Measurements from ENCODE around the gene MACROD2. TPM values are rescaled to one million over a fixed set of nuclear protein-coding genes. Genes with fewer than 3 reads are reported as not detected.

The MACROD2 gene
- total RNA-seq, 1 experiment from 2014 or later: 3.7 TPM

GRCh38 chr20:15794409-15794808 is 1799.1 kb downstream of the MACROD2 start:
- no peak overlapping the region for H2AFZ ChIP-seq (ENCODE audit: low read depth, low read length, poor library complexity, severe bottlenecking)

More at GRCh38 chr20:15794409-15794808, 1799.1 kb downstream of the MACROD2 start:
- Histone ChIP-seq H3K36me3 (ENCODE audit: control insufficient read depth in 1 of 2, insufficient read depth in 2 of 2, low read length in 2 of 2) (no peaks in the 10 kb centered on the region), H3K79me2 (ENCODE audit: insufficient read depth, low read length) (no peaks in the 10 kb centered on the region), H3K4me3 (replicated peaks in 1 of 2; ENCODE audit: low read depth in 1 of 2, low read length in 2 of 2) (no peak overlapping the region), H3K27ac (ENCODE audit: low read depth, low read length) (no peak overlapping the region), H3K27me3 (ENCODE audit: insufficient read depth, low read length) (no peaks in the 10 kb centered on the region), H3K9me2 (ENCODE audit: insufficient read depth) (no peaks in the 10 kb centered on the region), H3K9me3 (ENCODE audit: control insufficient read depth in 1 of 2, insufficient read depth in 1 of 2, low read depth in 1 of 2, low read length in 2 of 2) (peaks cover 10 to 12% of the 10 kb centered on the region in 2 experiments; a peak in 3 of 4 replicates), H3K4me2 (ENCODE audit: low read length) (no peak overlapping the region), H4K20me1 (ENCODE audit: insufficient read depth) (no peaks in the 10 kb centered on the region), H3K4me1 (ENCODE audit: control insufficient read depth in 1 of 2, insufficient read depth in 2 of 2, low read length in 2 of 2) (no peaks in the 10 kb centered on the region), H3K9ac (ENCODE audit: low read length) (no peak overlapping the region)
- intact Hi-C loops (cut with micrococcal nuclease): no loop called here
- ChIA-PET RAD21 (ENCODE audit: low non-redundant PET in 1 of 2, low total read pairs in 2 of 2, uncharacterized antibody in 2 of 2, unreplicated experiment in 2 of 2) (no interaction called here), POLR2A (no interaction called here), CTCF (no interaction called here)
- DNase-seq (ENCODE audit: low read depth, low spot score) (no peak), ATAC-seq (no peak)
- BruUV-seq (replicated peaks): no TSS peak
- no peak for TF ChIP-seq SRF (IDR thresholded peaks at IDR 0.05; ENCODE audit: low read depth)
- TF ChIP-seq YY1 (IDR thresholded peaks at IDR 0.05; ENCODE audit: extremely low read depth, insufficient replicate concordance, low read depth, low read length): no peak
- TF ChIP-seq CEBPB (IDR thresholded peaks at IDR 0.05; ENCODE audit: low read depth): no peak
- no peak for TF ChIP-seq SP1 (IDR thresholded peaks at IDR 0.05; ENCODE audit: low read depth)
- TF ChIP-seq TCF7L2 (IDR thresholded peaks at IDR 0.05; ENCODE audit: borderline replicate concordance, extremely low read depth, insufficient read depth, insufficient read length): no peak
- no peak for TF ChIP-seq SIN3A (IDR thresholded peaks at IDR 0.05; ENCODE audit: low read depth)
- no peak for TF ChIP-seq FOSL1 (IDR thresholded peaks at IDR 0.05; ENCODE audit: low read depth)
- no peak for TF ChIP-seq EZH2 (IDR thresholded peaks at IDR 0.05)
- TF ChIP-seq ZNF274 (IDR thresholded peaks at IDR 0.05; ENCODE audit: low read depth, low read length): no peak
- TF ChIP-seq ZBTB33 (IDR thresholded peaks at IDR 0.05; ENCODE audit: extremely low read depth, insufficient replicate concordance, low read length): no peak
- no peak for TF ChIP-seq POLR2AphosphoS5 (IDR thresholded peaks at IDR 0.05; ENCODE audit: low read depth, low read length)
- TF ChIP-seq CBX3 (IDR thresholded peaks at IDR 0.05; ENCODE audit: low read depth): no peak
- no peak for TF ChIP-seq ATF3 (IDR thresholded peaks at IDR 0.05)
- TF ChIP-seq EZH2phosphoT487 (IDR thresholded peaks at IDR 0.05; ENCODE audit: borderline replicate concordance): no peak
- TF ChIP-seq JUND (IDR thresholded peaks at IDR 0.05): no peak
- TF ChIP-seq RAD21 (IDR thresholded peaks at IDR 0.05; ENCODE audit: low read depth): no peak
- no peak for TF ChIP-seq REST (IDR thresholded peaks at IDR 0.05; ENCODE audit: low read depth)
- TF ChIP-seq, protein P1, sequence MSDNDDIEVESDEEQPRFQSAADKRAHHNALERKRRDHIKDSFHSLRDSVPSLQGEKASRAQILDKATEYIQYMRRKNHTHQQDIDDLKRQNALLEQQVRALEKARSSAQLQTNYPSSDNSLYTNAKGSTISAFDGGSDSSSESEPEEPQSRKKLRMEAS (IDR thresholded peaks at IDR 0.05): no peak

Data from HCT116 (cell line).